ENCODE measurements around the gene ZXDB.

GRCh38 chrX:57586360-57586759 lies 5.5 kb upstream of the ZXDB start:
- no peak for TF ChIP-seq CBX5 (IDR thresholded peaks at IDR 0.05; ENCODE audit: low read depth)
- no peak for TF ChIP-seq CTCF (IDR thresholded peaks at IDR 0.05 in 2 of 3, conservative IDR thresholded peaks at IDR 0.05 in 1 of 3; ENCODE audit: control insufficient read depth in 2 of 3, extremely low read depth in 1 of 3, insufficient read depth in 1 of 3, low read depth in 3 of 3, low read length in 3 of 3)
